ENCODE data around the gene SV2A.

GRCh38 chr1:149929856-149930255 lies 12.2 kb upstream of the SV2A start:
- TF ChIP-seq CTCF (IDR thresholded peaks at IDR 0.05): no peak
- TF ChIP-seq POLR2A (IDR thresholded peaks at IDR 0.05): no peak
